Measurements from ENCODE around the gene AQP2.

AQP2 gene

GRCh38 chr12:50004696-50005095 lies 54.2 kb downstream of the AQP2 start:
- DNase-seq: no peak

DNA sequence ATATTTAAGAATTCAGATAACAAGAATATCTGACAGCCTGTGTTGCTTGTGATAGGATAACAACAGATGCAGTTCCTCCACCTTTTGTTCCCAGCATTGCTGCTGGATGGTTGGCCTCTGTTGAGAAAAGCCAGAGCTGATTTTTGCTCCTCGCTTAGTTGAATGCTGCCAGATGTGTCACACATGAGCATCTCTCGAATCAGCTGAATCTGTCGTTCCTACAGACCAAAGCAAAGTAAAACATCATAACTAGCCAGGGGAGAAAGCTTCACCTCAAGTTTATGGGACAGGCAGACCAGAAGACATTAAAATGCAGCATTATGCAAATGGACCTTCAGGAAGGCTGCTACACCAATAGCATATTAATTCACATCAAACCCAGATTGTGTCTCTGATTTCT lies 54.6 kb downstream of the AQP2 start:
- no peak for DNase-seq

GRCh38 chr12:50006280-50006679 lies 55.7 kb downstream of the AQP2 start:
- no peak for DNase-seq

DNA sequence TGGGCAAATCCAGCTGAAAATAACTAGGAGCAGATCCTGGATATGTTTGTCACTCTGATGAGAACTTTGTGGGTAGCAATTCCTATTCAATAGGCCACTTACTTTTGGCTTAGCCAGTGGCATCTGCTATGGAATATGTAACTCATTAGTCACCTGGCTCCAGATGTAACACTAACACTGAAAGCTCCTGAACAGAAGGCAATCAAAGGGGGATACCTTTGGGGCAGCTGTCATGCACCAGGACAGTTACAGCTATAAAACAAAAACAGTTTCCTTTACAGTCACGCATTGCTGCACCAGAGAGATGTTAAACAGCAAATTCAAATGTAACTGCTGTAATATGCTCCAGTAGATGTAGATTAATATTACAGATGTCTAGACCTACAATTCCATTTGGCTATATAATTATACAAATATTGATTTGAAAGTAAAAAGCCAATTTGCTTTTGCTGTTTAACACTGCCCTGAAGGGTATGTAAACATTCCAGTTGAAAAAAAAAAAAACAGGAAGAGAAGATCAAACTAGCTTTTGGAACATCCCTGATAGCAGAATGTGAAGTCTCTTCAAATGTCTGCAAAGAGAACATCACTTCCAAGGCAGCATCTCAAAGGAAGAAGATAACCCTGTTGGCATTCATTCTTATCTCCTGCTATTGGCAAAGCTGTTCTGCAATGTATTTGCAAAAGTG lies 56.4 kb downstream of the AQP2 start:
- DNase-seq: no peak

All from CD4-positive, alpha-beta T cell treated with Interferon gamma for 1 hour (primary cell).